GM20000 (cell line): ENCODE data around the gene LPAR3.

Source experiments
- DNase-seq: peaks from one replicate; pipeline ENCODE4 v3.0.0; 2012; ENCODE audit warnings: low spot score
- TF ChIP-seq, protein P1 (sequence below): IDR thresholded peaks from 2 replicates; pipeline ENCODE4 v1.5.1; 2012; ENCODE audit warnings: mild to moderate bottlenecking, control low read depth; ENCODE audit errors: extremely low read depth, missing control alignments

Gene LPAR3

DNA sequence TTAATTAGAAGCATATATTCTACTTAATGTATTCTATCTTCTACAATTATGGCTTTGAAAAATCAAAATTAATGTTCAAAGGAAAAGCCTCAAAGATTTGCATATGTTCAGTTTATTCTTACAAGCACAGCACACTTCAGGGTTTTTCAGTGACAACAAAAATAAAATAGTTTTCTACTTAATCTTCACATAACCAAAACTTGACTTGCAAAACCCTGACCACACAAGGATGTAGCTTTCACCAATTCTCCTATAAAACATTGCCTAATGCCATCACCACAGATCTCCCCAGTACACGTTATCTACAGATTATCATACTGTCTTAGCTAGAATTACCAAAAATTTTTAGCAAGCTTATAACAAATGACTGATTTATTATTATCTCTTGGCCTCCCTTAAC, 23.3 kb downstream of the LPAR3 start:
- TF ChIP-seq, protein P1, sequence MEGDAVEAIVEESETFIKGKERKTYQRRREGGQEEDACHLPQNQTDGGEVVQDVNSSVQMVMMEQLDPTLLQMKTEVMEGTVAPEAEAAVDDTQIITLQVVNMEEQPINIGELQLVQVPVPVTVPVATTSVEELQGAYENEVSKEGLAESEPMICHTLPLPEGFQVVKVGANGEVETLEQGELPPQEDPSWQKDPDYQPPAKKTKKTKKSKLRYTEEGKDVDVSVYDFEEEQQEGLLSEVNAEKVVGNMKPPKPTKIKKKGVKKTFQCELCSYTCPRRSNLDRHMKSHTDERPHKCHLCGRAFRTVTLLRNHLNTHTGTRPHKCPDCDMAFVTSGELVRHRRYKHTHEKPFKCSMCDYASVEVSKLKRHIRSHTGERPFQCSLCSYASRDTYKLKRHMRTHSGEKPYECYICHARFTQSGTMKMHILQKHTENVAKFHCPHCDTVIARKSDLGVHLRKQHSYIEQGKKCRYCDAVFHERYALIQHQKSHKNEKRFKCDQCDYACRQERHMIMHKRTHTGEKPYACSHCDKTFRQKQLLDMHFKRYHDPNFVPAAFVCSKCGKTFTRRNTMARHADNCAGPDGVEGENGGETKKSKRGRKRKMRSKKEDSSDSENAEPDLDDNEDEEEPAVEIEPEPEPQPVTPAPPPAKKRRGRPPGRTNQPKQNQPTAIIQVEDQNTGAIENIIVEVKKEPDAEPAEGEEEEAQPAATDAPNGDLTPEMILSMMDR: no peak
- DNase-seq: no peak

DNA sequence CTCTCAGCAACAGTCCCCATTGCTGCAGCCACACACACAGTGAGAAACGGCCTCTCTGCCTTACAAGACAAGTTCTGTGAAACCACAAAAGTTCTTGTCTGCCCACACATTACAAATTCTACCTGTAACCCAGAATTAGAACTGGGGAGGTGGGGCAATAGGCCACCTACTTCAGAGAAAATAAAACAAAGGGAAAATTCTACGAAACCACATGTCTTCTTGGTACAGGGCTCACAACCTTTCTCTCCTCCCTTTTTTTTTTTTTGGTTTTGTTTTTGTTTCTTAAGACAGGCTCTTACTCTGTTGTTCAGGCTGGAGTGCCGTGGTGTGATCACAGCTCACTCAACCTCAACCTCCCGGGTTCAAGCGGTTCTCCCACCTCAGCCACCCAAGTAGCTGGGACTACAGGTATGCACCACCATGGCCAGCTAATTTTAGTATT, 30.2 kb downstream of the LPAR3 start:
- peak; percentile 65 for DNase-seq
- TF ChIP-seq, protein P1: no peak

- TF ChIP-seq, protein P1: no peak
- no peak for DNase-seq
These were observed 30.9 kb downstream of the LPAR3 start for GRCh38 chr1:84861988-84862644.

- TF ChIP-seq, protein P1: no peak
- no peak for DNase-seq
These were observed 31.5 kb downstream of the LPAR3 start for GRCh38 chr1:84861516-84861915.

DNA sequence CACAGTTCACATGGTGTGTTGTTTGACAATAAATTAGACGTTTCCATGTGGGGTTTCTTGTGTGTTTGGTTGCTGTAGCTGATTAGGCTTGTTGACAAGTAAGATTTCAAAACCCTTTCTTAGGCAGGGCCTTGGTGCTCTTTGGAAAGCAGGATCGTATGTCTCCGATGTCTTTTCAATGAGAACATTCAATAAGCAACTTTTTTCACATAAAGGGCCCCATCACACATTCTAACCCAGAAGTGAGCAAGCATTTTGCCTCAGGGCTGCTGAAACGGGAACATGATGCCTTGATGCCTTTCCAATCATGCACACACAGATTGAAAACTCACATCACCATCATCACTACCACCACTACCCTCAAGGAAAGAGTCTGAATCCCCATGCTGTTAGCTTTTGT, 33.1 kb downstream of the LPAR3 start:
- no peak for DNase-seq

DNA sequence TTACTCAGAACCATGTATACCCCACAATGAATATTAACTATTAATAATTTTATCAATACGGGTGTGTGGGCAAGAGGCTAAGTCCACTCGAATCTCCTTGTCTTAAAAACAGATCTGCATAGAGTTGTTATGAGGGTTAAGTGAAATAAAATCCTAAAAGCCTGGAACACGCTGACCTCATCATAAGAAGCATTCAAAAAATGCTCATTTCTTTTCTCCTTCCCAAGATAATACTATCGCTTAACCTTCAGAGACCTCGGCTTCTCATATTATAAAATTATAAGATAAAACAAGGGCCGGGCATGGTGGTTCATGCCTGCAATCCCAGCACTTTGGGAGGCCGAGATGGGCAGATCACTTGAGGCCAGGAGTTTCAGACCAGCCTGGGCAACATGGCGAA, 35.1 kb downstream of the LPAR3 start:
- DNase-seq: no peak
- TF ChIP-seq, protein P1: no peak

More for the DNA sequence above, 33.1 kb downstream of the LPAR3 start:
- TF ChIP-seq, protein P1: no peak

DNA sequence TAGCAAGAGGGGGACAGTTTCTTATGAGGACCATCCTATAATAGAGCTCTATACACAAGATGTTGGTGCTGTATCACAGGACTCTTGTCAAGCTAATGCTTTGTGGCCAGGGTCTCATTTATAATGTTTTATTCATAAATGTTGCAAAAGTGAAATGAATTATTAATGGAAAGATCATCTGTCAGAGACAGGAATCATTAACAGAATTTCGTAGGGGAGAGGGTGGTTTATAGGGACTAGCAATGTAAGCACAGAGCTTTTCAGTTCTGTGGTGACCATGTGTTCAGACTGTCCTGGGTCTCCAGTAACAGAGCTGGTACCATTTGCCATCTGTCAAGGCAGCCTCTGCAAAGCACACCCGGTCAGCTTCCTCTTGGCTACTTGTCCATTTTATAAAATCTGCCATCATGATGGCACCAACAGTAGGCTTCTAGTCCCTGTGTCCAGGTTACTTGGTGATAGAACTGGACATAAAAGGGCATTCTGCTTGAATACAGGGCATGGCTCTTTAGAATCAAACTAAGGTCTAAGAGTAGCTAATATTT, 36.2 kb downstream of the LPAR3 start:
- DNase-seq: no peak
- TF ChIP-seq, protein P1: no peak
